K562 (cell line): Measurements from ENCODE around the gene JPH3. TPM values are rescaled to one million over a fixed set of nuclear protein-coding genes. Genes with fewer than 3 reads are reported as not detected.

ENCODE experiments used
- CREM ChIP-seq: IDR thresholded peaks from 2 replicates; pipeline ENCODE4 v1.6.1; 2014; ENCODE audit warnings: antibody characterized with exemption, low read depth
- DLX4 ChIP-seq: fragments of 250-450 bp; sonication (Bioruptor Pico); IDR thresholded peaks from 2 replicates; pipeline ENCODE4 v1.6.1; 2021; ENCODE audit warnings: mild to moderate bottlenecking
- ELK3 ChIP-seq: fragments of 450-650 bp; formaldehyde crosslinking; IDR thresholded peaks from 2 replicates; pipeline ENCODE4 v1.4.0; 2020; ENCODE audit warnings: mild to moderate bottlenecking
- HNRNPL ChIP-seq: fragments of 200-400 bp; formaldehyde crosslinking; IDR thresholded peaks from 2 replicates; pipeline ENCODE4 v1.6.1; 2017; ENCODE audit warnings: low read depth, mild to moderate bottlenecking, low read length
- KLF13 ChIP-seq: fragments of 450-650 bp; IDR thresholded peaks from 2 replicates; pipeline ENCODE4 v1.6.1; 2016; ENCODE audit warnings: missing genetic modification characterization, low read depth, mild to moderate bottlenecking, missing compliant biosample characterization, moderate library complexity, borderline replicate concordance
- MAZ ChIP-seq, 2 experiments: fragments of 450-650 bp in 1 of 2; sonication (generic) in 1 of 2; formaldehyde crosslinking; IDR thresholded peaks in 1 of 2; conservative IDR thresholded peaks in 1 of 2; 2 replicates each; pipeline versions ENCODE4 v1.4.0 to v1.5.0; 2020; ENCODE audit warnings: mild to moderate bottlenecking in 1 of 2, missing genetic modification reagents in 1 of 2
- REST ChIP-seq, 2 experiments: fragments of 450-650 bp; formaldehyde crosslinking in 1 of 2; IDR thresholded peaks; 2 replicates each; pipeline versions ENCODE4 v1.4.0 to v1.6.1; 2014 to 2020; ENCODE audit warnings: mild to moderate bottlenecking in 2 of 2, borderline replicate concordance in 1 of 2, low read depth in 1 of 2
- SRSF1 ChIP-seq: fragments of 200-400 bp; formaldehyde crosslinking; IDR thresholded peaks from 2 replicates; pipeline ENCODE4 v1.6.1; 2017; ENCODE audit warnings: mild to moderate bottlenecking, low read depth, low read length, moderate library complexity
- STAG1 ChIP-seq: sonication (generic); formaldehyde crosslinking; IDR thresholded peaks from 2 replicates; pipeline ENCODE4 v1.5.0; 2020; ENCODE audit warnings: missing genetic modification reagents, borderline replicate concordance
- VEZF1 ChIP-seq: fragments of 200-800 bp; sonication (Bioruptor generic); IDR thresholded peaks from 2 replicates; pipeline ENCODE4 v1.6.1; 2017; ENCODE audit warnings: missing genetic modification characterization, missing compliant biosample characterization
- polyA plus RNA-seq, 8 experiments: library from polyadenylated mRNA; depleted of rRNA in 4 of 8; stranded (reverse) in 5 of 8; unstranded in 3 of 8; fragments of >200 nt; fragmentation: Nextera tagmentation in 2 of 8; fragmentation: Illumina TruSeq in 1 of 8; extraction: Ambion mirVana in 2 of 8; extraction: Trizol in 1 of 8; gene quantifications; 2 replicates each; pipeline versions ENCODE4 v1.2.1 to v1.2.3, GENCODE V29; 2011 to 2014; ENCODE audit warnings: inconsistent platforms in 1 of 8, missing spikeins in 1 of 8
- total RNA-seq, 7 experiments: library from RNA; depleted of rRNA in 6 of 7; stranded (reverse); fragments of >200 nt in 6 of 7; fragmentation: Illumina TruSeq in 2 of 7; extraction: Trizol in 2 of 7; gene quantifications; 2 replicates each; pipeline versions ENCODE4 v1.2.1 to v1.2.3, GENCODE V29; 2011 to 2021; ENCODE audit warnings: low replicate concordance in 1 of 7

The JPH3 gene
- total and polyA plus RNA-seq, 9 of the 15 experiments (the other 6 are each of a cell fraction or from before 2014, with no cell fraction given) = 0.01 TPM; not detected in 8

GRCh38 chr16:87635541-87636049, 33.3 kb downstream of the JPH3 start (continued):
- TF ChIP-seq REST (IDR thresholded peaks at IDR 0.05; ENCODE audit: borderline replicate concordance) = peak; percentile 65
- TF ChIP-seq REST (CRISPR knock-in tag; IDR thresholded peaks at IDR 0.05; ENCODE audit: low read depth) = no peak
- TF ChIP-seq KLF13 (tag) = no peak
- peak; percentile 76; the same call in 1 of the 2 replicates for TF ChIP-seq STAG1 (CRISPR knock-in tag)
- no peak for TF ChIP-seq DLX4
- TF ChIP-seq HNRNPL = peak; percentile 71; the same call in 1 of the 2 replicates
- no peak for TF ChIP-seq ELK3
- 0 out of 2 replicates have a peak, but pooled peaks have one; percentile 14 for TF ChIP-seq CREM
- peak; percentile 54; the same call in 1 of the 2 replicates for TF ChIP-seq VEZF1
- TF ChIP-seq SRSF1 = no peak
- peak in 1 of 2 experiments; percentile 53; a peak in 1 of 4 replicates for TF ChIP-seq MAZ (CRISPR knock-in tag; conservative IDR thresholded peaks at IDR 0.05 in 1 of 2, IDR thresholded peaks at IDR 0.05 in 1 of 2)
